ENCODE data around the gene SYNE1. TPM values are rescaled to one million over a fixed set of nuclear protein-coding genes. Genes with fewer than 3 reads are reported as not detected.

Gene SYNE1
- total RNA-seq, 1 experiment from 2014 or later, result 3.0 TPM

- WGBS (ENCODE audit: extremely low coverage, insufficient read length, low lambda C conversion rate), result 100% methylated on average over 2 of the region's 3 CpGs
- Histone ChIP-seq H2BK120ac (ENCODE audit: low read depth, low read length, poor library complexity, severe bottlenecking) (no peak overlapping the region), H3K14ac (ENCODE audit: insufficient read depth, low read length) (no peak overlapping the region), H3K4me2 (ENCODE audit: insufficient read depth, insufficient read length, low read length) (no peak overlapping the region), H3K79me1 (ENCODE audit: insufficient read depth, low read depth, low read length, poor library complexity, severe bottlenecking) (no peaks in the 10 kb centered on the region), H4K5ac (ENCODE audit: insufficient read length, low read depth, low read length) (no peak overlapping the region), H4K20me1 (ENCODE audit: control insufficient read depth, insufficient read depth, insufficient read length) (no peaks in the 10 kb centered on the region), H2AK5ac (ENCODE audit: insufficient read length, low read length) (no peak overlapping the region), H2BK12ac (ENCODE audit: insufficient read length, low read depth, low read length) (no peak overlapping the region), H3K27ac (ENCODE audit: insufficient read length, low read depth, low read length) (no peak overlapping the region), H4K91ac (ENCODE audit: insufficient read length, low read depth, low read length) (no peak overlapping the region), H3K18ac (ENCODE audit: insufficient read length, low read depth, low read length) (no peak overlapping the region), H2BK5ac (ENCODE audit: insufficient read length, low read length) (no peak overlapping the region), H3K9me3 (ENCODE audit: control insufficient read depth, low read depth, low read length) (no peaks in the 10 kb centered on the region), H3T11ph (ENCODE audit: low read length) (no peak overlapping the region), H2BK15ac (ENCODE audit: low read depth, low read length) (no peak overlapping the region), H3K27me3 (ENCODE audit: insufficient read depth, low read length) (no peaks in the 10 kb centered on the region), H3K23me2 (ENCODE audit: insufficient read length, low read depth, low read length, poor library complexity, severe bottlenecking) (no peaks in the 10 kb centered on the region), H3K79me2 (ENCODE audit: insufficient read depth, low read length) (no peaks in the 10 kb centered on the region), H2BK20ac (ENCODE audit: low read depth, low read length, poor library complexity, severe bottlenecking) (no peak overlapping the region), H4K8ac (replicated peaks; ENCODE audit: insufficient read length, low read depth, low read length) (no peak overlapping the region), H3K23ac (ENCODE audit: insufficient read length, low read depth, low read length) (no peak overlapping the region), H3K4me1 (ENCODE audit: insufficient read depth, low read length) (no peaks in the 10 kb centered on the region), H3K56ac (ENCODE audit: insufficient read length, low read depth, low read length) (no peak overlapping the region), H3K4ac (ENCODE audit: low read depth, low read length) (no peak overlapping the region), H3K9ac (ENCODE audit: extremely low read depth, insufficient read length, low read length) (no peak overlapping the region), H2AFZ (ENCODE audit: low read length) (no peak overlapping the region)
- Mint-ChIP-seq H3K9me3 (no peaks in the 10 kb centered on the region), H3K27me3 (ENCODE audit: low read depth) (no peaks in the 10 kb centered on the region), H3K4me1 (0 out of 4 replicates have a peak, but pooled peaks cover 0 to 3% of the 10 kb centered on the region in 2 experiments), H3K36me3 (ENCODE audit: insufficient read depth in 1 of 3, low read depth in 3 of 3) (peaks cover 0 to 4% (median 0%) of the 10 kb centered on the region in 3 experiments; a peak in 2 of 7 replicates), H3K27ac (no peak overlapping the region), H3K4me3 (no peak overlapping the region)
- TF ChIP-seq CTCF (conservative IDR thresholded peaks at IDR 0.05), result no peak
- no peak for DNase-seq
These were observed 104.4 kb downstream of the SYNE1 start for GRCh38 chr6:152532556-152533422.
